Transverse colon (tissue), 4 donors: ENCODE data around the gene SASS6. TPM values are rescaled to one million over a fixed set of nuclear protein-coding genes. Genes with fewer than 3 reads are reported as not detected.

Source experiments
- DNase-seq: peaks from one replicate; pipeline ENCODE4 v3.0.0-alpha.2; 2019
- H3K27ac ChIP-seq, 4 donors: fragments of 200-600 bp; sonication (generic); 2 replicates each; pipeline ENCODE4 v1.5.1; 2016 to 2018; ENCODE audit warnings: inconsistent platforms in 4 of 4
- H3K27me3 ChIP-seq: fragments of 200-600 bp; sonication (generic); 2 replicates; pipeline ENCODE4 v1.5.1; 2017; ENCODE audit warnings: inconsistent platforms
- H3K36me3 ChIP-seq, 4 donors: fragments of 200-600 bp; sonication (generic); 2 replicates each; pipeline ENCODE4 v1.5.1; 2017 to 2019; ENCODE audit warnings: inconsistent platforms in 4 of 4
- H3K4me1 ChIP-seq, 4 donors: fragments of 200-600 bp; sonication (generic); 2 replicates each; pipeline ENCODE4 v1.5.1; 2017 to 2020; ENCODE audit warnings: inconsistent platforms in 4 of 4
- H3K4me3 ChIP-seq, 4 donors: fragments of 200-600 bp; sonication (generic); 1 replicate in 1 of 4; 2 replicates in 3 of 4; pipeline versions ENCODE4 v1.5.1 to v1.6.1; 2017 to 2019; ENCODE audit warnings: inconsistent platforms in 4 of 4
- H3K9me3 ChIP-seq, 2 donors: fragments of 200-600 bp; sonication (generic); 2 replicates each; pipeline ENCODE4 v1.5.1; 2017 to 2019; ENCODE audit warnings: inconsistent platforms in 2 of 2
- CTCF ChIP-seq, 5 experiments: fragments of 200-600 bp in 3 of 5; fragments of 450-650 bp in 2 of 5; sonication (generic) in 3 of 5; IDR thresholded peaks; 1 replicate in 2 of 5; 2 replicates in 3 of 5; pipeline ENCODE4 v1.5.1; 2016 to 2017; ENCODE audit warnings: antibody characterized with exemption in 5 of 5, inconsistent platforms in 3 of 5, mild to moderate bottlenecking in 2 of 5, moderate library complexity in 1 of 5
- EP300 ChIP-seq: sonication (generic); formaldehyde crosslinking; IDR thresholded peaks from one replicate; pipeline ENCODE4 v1.6.1; 2017; ENCODE audit warnings: antibody characterized with exemption, low read depth
- POLR2A ChIP-seq: fragments of 450-650 bp; IDR thresholded peaks from one replicate; pipeline ENCODE4 v1.6.1; 2016; ENCODE audit warnings: antibody characterized with exemption, mild to moderate bottlenecking, moderate library complexity
- POLR2AphosphoS5 ChIP-seq, 3 donors: sonication (generic); formaldehyde crosslinking; IDR thresholded peaks; one replicate each; pipeline ENCODE4 v1.6.1; 2016; ENCODE audit warnings: antibody characterized with exemption in 3 of 3
- WGBS, 2 donors: methylation state at CpG; one replicate each; pipeline ENCODE4 v1.1.5; 2018; ENCODE audit warnings: low coverage in 1 of 2; 5-methylcytosine and 5-hydroxymethylcytosine counted together
- in situ Hi-C, 4 donors: fragments of 200-750 bp; cut with MboI; loops; one replicate each; pipeline versions ENCODE4 v1.15.0 to v1.15.1; 2017; ENCODE audit warnings: low sequenced_read_pairs in 3 of 4, low pct_ligation_motif_present in 1 of 4, low pct_unique_long_range_greater_than_20kb in 1 of 4
- intact Hi-C: fragments of 100-400 bp; cut with DNase I; formaldehyde crosslinking; loops from one replicate; pipeline ENCODE4 v1.15.1; 2023; ENCODE audit warnings: low total_unique reads
- total RNA-seq, 4 donors: library from RNA; depleted of rRNA; stranded (reverse); fragments of >200 nt; gene quantifications; one replicate each; pipeline ENCODE4 v1.1.0, GENCODE V29; 2016

The SASS6 gene
- total RNA-seq, 4 donors from 2014 or later, result 1.2 to 2.4 (median 2.0) TPM

GRCh38 chr1:100100202-100100601 is 32.5 kb downstream of the SASS6 start:
- intact Hi-C loops, result no loop called here
- Histone ChIP-seq H3K4me1 (no peaks in the 10 kb centered on the region), H3K9me3 (no peaks in the 10 kb centered on the region), H3K27me3 (no peaks in the 10 kb centered on the region), H3K4me3 (no peak overlapping the region), H3K36me3 (peaks cover 0 to 13% (median 3%) of the 10 kb centered on the region in 4 donors), H3K27ac (no peak overlapping the region)
- DNase-seq, result no peak
- 66 to 67% methylated on average over 1 of the region's 1 CpG for WGBS, 2 donors
- TF ChIP-seq POLR2A, result no peak
- no peak for TF ChIP-seq POLR2AphosphoS5 (IDR thresholded peaks at IDR 0.05)
- no peak for TF ChIP-seq EP300
- TF ChIP-seq CTCF (IDR thresholded peaks at IDR 0.05), result no peak
- in situ Hi-C loops, result no loop called here

- no peaks in the 10 kb centered on the region for H3K4me1 ChIP-seq
- no peak for DNase-seq
- intact Hi-C loops (no loop called here), in situ Hi-C loops (no loop called here)
- 96 to 100% methylated on average over 3 of the region's 3 CpGs for WGBS, 2 donors
- H3K9me3 ChIP-seq, result no peaks in the 10 kb centered on the region
- H3K4me3 ChIP-seq, result no peak overlapping the region
- no peaks in the 10 kb centered on the region for H3K36me3 ChIP-seq
- H3K27ac ChIP-seq, result no peak overlapping the region
- H3K27me3 ChIP-seq, result no peaks in the 10 kb centered on the region
- TF ChIP-seq POLR2A (no peak), POLR2AphosphoS5 (IDR thresholded peaks at IDR 0.05) (no peak), CTCF (IDR thresholded peaks at IDR 0.05) (no peak), EP300 (no peak)
These were observed 42.3 kb downstream of the SASS6 start for GRCh38 chr1:100090471-100090870.

GRCh38 chr1:100089082-100089481 is 43.6 kb downstream of the SASS6 start:
- 63 to 84% methylated on average over 1 of the region's 1 CpG for WGBS, 2 donors
- in situ Hi-C loops, result no loop called here
- no peaks in the 10 kb centered on the region for H3K27me3 ChIP-seq
- H3K27ac ChIP-seq, result no peak overlapping the region
- no peak for DNase-seq
- intact Hi-C loops, result no loop called here
- no peak overlapping the region for H3K4me3 ChIP-seq
- no peaks in the 10 kb centered on the region for H3K4me1 ChIP-seq
- no peak for TF ChIP-seq EP300
- no peak for TF ChIP-seq POLR2AphosphoS5 (IDR thresholded peaks at IDR 0.05)
- TF ChIP-seq POLR2A, result no peak
- no peak for TF ChIP-seq CTCF (IDR thresholded peaks at IDR 0.05)
- no peaks in the 10 kb centered on the region for H3K36me3 ChIP-seq
- no peaks in the 10 kb centered on the region for H3K9me3 ChIP-seq

GRCh38 chr1:100087396-100087795 is 45.3 kb downstream of the SASS6 start:
- no peak overlapping the region for H3K27ac ChIP-seq
- no peak overlapping the region for H3K4me3 ChIP-seq
- H3K27me3 ChIP-seq, result no peaks in the 10 kb centered on the region
- no peaks in the 10 kb centered on the region for H3K4me1 ChIP-seq
- no peaks in the 10 kb centered on the region for H3K9me3 ChIP-seq
- no peak for DNase-seq
- TF ChIP-seq CTCF (IDR thresholded peaks at IDR 0.05) (no peak), POLR2AphosphoS5 (IDR thresholded peaks at IDR 0.05) (no peak), POLR2A (no peak), EP300 (no peak)
- WGBS, 2 donors, result 84 to 100% methylated on average over 1 of the region's 1 CpG
- intact Hi-C loops (no loop called here), in situ Hi-C loops (no loop called here)
- H3K36me3 ChIP-seq, result no peaks in the 10 kb centered on the region
